B cell (primary cell): Measurements from ENCODE around the gene TINAGL1. TPM values are rescaled to one million over a fixed set of nuclear protein-coding genes. Genes with fewer than 3 reads are reported as not detected.

Source experiments
- ATAC-seq: fragments of 200-7000 bp; cut with Tn5 transposase; one replicate; pipeline ENCODE4 v1.10.0; 2021; ENCODE audit warnings: low read depth, mild to moderate bottlenecking, moderate number of reproducible peaks, moderate library complexity
- CTCF ChIA-PET: fragments of 350-600 bp; sonication (Branson Sonifier 250); formaldehyde crosslinking; loops from one replicate; lab custom pipeline; 2021; ENCODE audit warnings: antibody characterized with exemption, inconsistent platforms; lab: Charles Lee
- POLR2A ChIA-PET: fragments of 350-600 bp; sonication (Branson Sonifier 250); formaldehyde crosslinking; loops from one replicate; lab custom pipeline; 2021; ENCODE audit warnings: antibody characterized with exemption; lab: Charles Lee
- DNase-seq: peaks from one replicate; pipeline ENCODE4 v3.0.0; 2013
- H2AFZ ChIP-seq: 2 replicates; pipeline ENCODE4 v1.6.1; 2012; ENCODE audit warnings: mild to moderate bottlenecking, low read depth, low read length; ENCODE audit not compliant: insufficient read depth, poor library complexity, severe bottlenecking
- H3K27ac ChIP-seq, 2 donors: 1 replicate in 1 of 2; 2 replicates in 1 of 2; pipeline ENCODE4 v1.5.1; 2012 to 2013; ENCODE audit warnings: low read length in 2 of 2, mild to moderate bottlenecking in 2 of 2, moderate library complexity in 1 of 2
- H3K27me3 ChIP-seq, 4 experiments: fragments of 200-600 bp in 1 of 4; sonication (generic) in 1 of 4; replicated peaks in 1 of 4; 1 replicate in 2 of 4; 2 replicates in 2 of 4; pipeline versions ENCODE4 v1.6.1 to v1.7.0; 2013 to 2016; ENCODE audit warnings: low read length in 3 of 4, mild to moderate bottlenecking in 2 of 4, mixed read lengths in 1 of 4, moderate library complexity in 1 of 4; ENCODE audit not compliant: insufficient read depth in 4 of 4, control insufficient read depth in 3 of 4; ENCODE audit errors: control extremely low read depth in 1 of 4
- H3K36me3 ChIP-seq, 2 experiments: replicated peaks in 1 of 2; 1 replicate in 1 of 2; 2 replicates in 1 of 2; pipeline versions ENCODE4 v1.6.1 to v1.7.1; 2013; ENCODE audit warnings: low read length in 1 of 2; ENCODE audit not compliant: insufficient read depth in 2 of 2, control insufficient read depth in 1 of 2; ENCODE audit errors: control extremely low read depth in 1 of 2, extremely low read depth in 1 of 2
- H3K4me1 ChIP-seq, 2 donors: fragments of 200-600 bp in 1 of 2; sonication (generic) in 1 of 2; 1 replicate in 1 of 2; 2 replicates in 1 of 2; pipeline versions ENCODE4 v1.5.1 to v1.6.1; 2013 to 2017; ENCODE audit warnings: low read length in 2 of 2; ENCODE audit not compliant: control insufficient read depth in 2 of 2, insufficient read depth in 2 of 2
- H3K4me2 ChIP-seq: replicated peaks from 2 replicates; pipeline ENCODE3; 2012; ENCODE audit warnings: mild to moderate bottlenecking, low read depth, low read length; ENCODE audit not compliant: poor library complexity, severe bottlenecking
- H3K4me3 ChIP-seq, 5 experiments: fragments of 200-600 bp in 1 of 5; sonication (generic) in 1 of 5; 1 replicate in 3 of 5; 2 replicates in 2 of 5; pipeline versions ENCODE4 v1.5.1 to v1.7.0; 2011 to 2016; ENCODE audit warnings: low read length in 4 of 5, mild to moderate bottlenecking in 4 of 5, low read depth in 2 of 5, control low read depth in 1 of 5, moderate library complexity in 1 of 5; ENCODE audit not compliant: insufficient read depth in 1 of 5; ENCODE audit errors: control extremely low read depth in 1 of 5, extremely low read depth in 1 of 5
- H3K79me2 ChIP-seq: fragments of 200-600 bp; sonication (generic); one replicate; pipeline ENCODE4 v1.6.0; 2016; ENCODE audit warnings: low read length; ENCODE audit not compliant: control insufficient read depth, insufficient read depth
- H3K9ac ChIP-seq: fragments of 200-600 bp; sonication (generic); 2 replicates; pipeline ENCODE4 v1.6.1; 2017; ENCODE audit warnings: mild to moderate bottlenecking, low read length, moderate library complexity
- H3K9me3 ChIP-seq, 3 donors: one replicate each; pipeline versions ENCODE4 v1.6.1 to v1.7.1; 2013; ENCODE audit warnings: low read length in 2 of 3; ENCODE audit not compliant: control insufficient read depth in 2 of 3, insufficient read depth in 1 of 3; ENCODE audit errors: control extremely low read depth in 1 of 3
- H4K20me1 ChIP-seq: 2 replicates; pipeline ENCODE4 v1.6.0; 2012; ENCODE audit warnings: mild to moderate bottlenecking, low read length; ENCODE audit not compliant: insufficient read depth, control insufficient read depth, poor library complexity, severe bottlenecking
- H3K27ac Mint-ChIP-seq: one replicate; pipeline ENCODE4 v1.8.0; 2021; ENCODE audit warnings: mixed read lengths
- H3K27me3 Mint-ChIP-seq: one replicate; pipeline ENCODE4 v1.8.0; 2021; ENCODE audit warnings: mixed read lengths
- H3K4me1 Mint-ChIP-seq: one replicate; pipeline ENCODE4 v1.8.0; 2021; ENCODE audit warnings: mixed read lengths
- H3K4me3 Mint-ChIP-seq: one replicate; pipeline ENCODE4 v1.8.0; 2021; ENCODE audit warnings: mixed read lengths
- H3K9me3 Mint-ChIP-seq: one replicate; pipeline ENCODE4 v1.8.0; 2022; ENCODE audit warnings: mixed read lengths; ENCODE audit not compliant: insufficient read depth
- CTCF ChIP-seq: fragments of 200-600 bp; IDR thresholded peaks from one replicate; pipeline ENCODE4 v1.8.0; 2022; ENCODE audit warnings: antibody characterized with exemption, mild to moderate bottlenecking
- EZH2 ChIP-seq: IDR thresholded peaks from 2 replicates; pipeline ENCODE4 v1.6.1; 2012; ENCODE audit warnings: borderline replicate concordance, low read depth, mild to moderate bottlenecking, moderate library complexity, low read length; ENCODE audit not compliant: insufficient read depth, poor library complexity, severe bottlenecking
- WGBS: methylation state at CpG from one replicate; pipeline ENCODE4 v1.1.5; 2013; ENCODE audit warnings: missing lambda C conversion rate; ENCODE audit not compliant: insufficient coverage; 5-methylcytosine and 5-hydroxymethylcytosine counted together
- intact Hi-C: fragments of 100-400 bp; cut with micrococcal nuclease; formaldehyde crosslinking; loops from one replicate; pipeline ENCODE4 v1.10.0; 2022
- polyA plus RNA-seq: library from polyadenylated mRNA; depleted of rRNA; stranded (reverse); fragments of >200 nt; gene quantifications from 2 replicates; pipeline ENCODE4 v1.2.3, GENCODE V29; 2012
- total RNA-seq, 2 donors: library from RNA; stranded (reverse); fragments of 120-200 nt in 1 of 2; gene quantifications; 1 replicate in 1 of 2; 2 replicates in 1 of 2; pipeline versions ENCODE4 v1.2.3 to v1.2.4, GENCODE V29; 2013 to 2022

TINAGL1 gene
- total and polyA plus RNA-seq, 2 donors (not counting 1 experiment from before 2014, with no cell fraction given): not detected

DNA sequence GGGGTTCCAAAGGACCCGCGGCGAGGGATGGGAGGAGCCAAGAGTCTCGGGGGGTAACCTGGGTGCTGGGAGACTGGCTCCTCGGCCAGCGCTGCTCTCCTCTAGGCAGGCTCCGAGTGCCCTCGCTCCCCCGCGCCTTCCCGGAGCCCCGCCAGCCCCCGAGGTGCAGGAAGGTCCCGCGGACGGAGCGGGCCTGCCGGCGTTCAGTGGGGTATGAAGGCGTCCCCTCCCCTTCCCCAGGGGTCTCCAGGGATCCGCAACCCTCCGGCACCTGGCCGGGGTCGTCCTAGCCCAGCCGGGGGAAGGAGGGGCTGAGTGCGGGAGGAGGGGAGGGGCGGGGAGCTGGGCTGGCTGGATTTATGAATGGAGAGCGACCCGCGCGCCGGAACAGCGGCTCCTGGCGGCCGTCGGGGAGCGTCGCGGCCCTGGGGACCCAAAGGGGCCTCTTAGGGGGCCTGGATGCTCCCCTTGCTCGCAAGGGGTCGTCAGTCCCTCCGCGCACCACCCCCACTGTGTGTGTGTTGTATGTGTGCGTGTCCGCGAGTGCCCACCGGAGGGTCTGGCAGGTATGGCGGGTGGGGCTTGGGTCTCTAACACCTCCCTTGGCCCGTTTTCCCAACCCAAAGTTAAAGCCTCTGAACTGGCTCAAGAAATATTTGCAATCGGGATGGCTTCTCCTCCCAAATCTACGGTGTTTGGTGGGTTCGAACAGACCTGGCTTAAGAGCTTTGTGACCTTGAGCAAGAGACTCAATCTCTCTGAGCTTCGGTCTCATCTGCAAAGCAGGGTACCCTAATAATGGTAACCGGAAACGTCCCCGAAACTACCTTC lies 41.8 kb downstream of the TINAGL1 start:
- H3K27ac Mint-ChIP-seq: no peak overlapping the region
- peak; percentile 76 for ATAC-seq
- peak overlapping the region; percentile 70 for H3K4me3 Mint-ChIP-seq
- POLR2A ChIA-PET: no interaction called here
- Histone ChIP-seq H3K36me3 (no peaks in the 10 kb centered on the region), H3K9me3 (peaks cover 0 to 5% (median 0%) of the 10 kb centered on the region in 3 donors), H2AFZ (peak overlapping the region; percentile 32), H4K20me1 (no peaks in the 10 kb centered on the region), H3K4me2 (peak overlapping the region; percentile 85), H3K79me2 (no peaks in the 10 kb centered on the region), H3K4me3 (peak overlapping the region in 4 of 5 experiments; percentile 38 to 55 (median 44)), H3K27ac (no peak overlapping the region), H3K9ac (peak overlapping the region; percentile 54), H3K27me3 (peaks cover 0 to 33% (median 12%) of the 10 kb centered on the region in 4 experiments), H3K4me1 (peaks cover 13 to 19% of the 10 kb centered on the region in 2 donors)
- H3K4me1 Mint-ChIP-seq: peaks cover 22% of the 10 kb centered on the region
- CTCF ChIA-PET: interaction anchor here (0.6 to 3.8 kb wide), 15 partner anchors 8 to 458 kb away, joined by 3 to 33 read pairs (median 3); no protein-coding TSS in a partner anchor
- 14% methylated on average over 43 of the region's 56 CpGs for WGBS
- TF ChIP-seq CTCF (peak; percentile 87), EZH2 (no peak)
- H3K27me3 Mint-ChIP-seq: peaks cover 35% of the 10 kb centered on the region
- peak; percentile 68 for DNase-seq
- H3K9me3 Mint-ChIP-seq: no peaks in the 10 kb centered on the region
- intact Hi-C loops: loop anchor here (1.0 kb wide), 2 partner anchors 24 to 54 kb away; no protein-coding TSS in a partner anchor
